OCI-LY7 (cell line): ENCODE data around the gene NT5M. TPM values are rescaled to one million over a fixed set of nuclear protein-coding genes. Genes with fewer than 3 reads are reported as not detected.

ENCODE experiments used
- BruUV-seq: library from RNA; stranded (reverse); fragments of 400-500 nt; replicated peaks from 2 replicates; lab custom pipeline; 2021; lab: Mats Ljungman, UMichigan
- CTCF ChIA-PET: fragments of 300-600 bp; sonication (Branson Sonifier 250); formaldehyde crosslinking; loops from one replicate; lab custom pipeline; 2022; ENCODE audit warnings: antibody characterized with exemption; ENCODE audit not compliant: unreplicated experiment; lab: Charles Lee
- POLR2A ChIA-PET: fragments of 300-600 bp; sonication (Branson Sonifier 250); formaldehyde crosslinking; loops from one replicate; lab custom pipeline; 2022; ENCODE audit warnings: antibody characterized with exemption; lab: Charles Lee
- DNase-seq: peaks from one replicate; pipeline ENCODE4 v3.0.0-alpha.2; 2015; ENCODE audit warnings: low spot score
- H2AFZ ChIP-seq: fragments of 200-600 bp; sonication (generic), shearing (Covaris generic); 2 replicates; pipeline ENCODE4 v1.6.1; 2014; ENCODE audit warnings: mild to moderate bottlenecking, antibody characterized with exemption, low read length, moderate library complexity
- H3K27ac ChIP-seq: fragments of 200-600 bp; sonication (generic); 2 replicates; pipeline ENCODE4 v1.5.1; 2014; ENCODE audit warnings: mixed run types, low read depth, mild to moderate bottlenecking, moderate library complexity, low read length, inconsistent platforms; ENCODE audit not compliant: poor library complexity, severe bottlenecking
- H3K36me3 ChIP-seq: fragments of 200-600 bp; sonication (generic); 2 replicates; pipeline ENCODE4 v1.6.1; 2014; ENCODE audit warnings: mild to moderate bottlenecking, antibody characterized with exemption, low read length, moderate library complexity, mixed read lengths; ENCODE audit not compliant: insufficient read depth
- H3K4me1 ChIP-seq: fragments of 200-600 bp; sonication (generic); 2 replicates; pipeline ENCODE4 v1.5.1; 2014; ENCODE audit warnings: mild to moderate bottlenecking, low read length; ENCODE audit not compliant: insufficient read depth, poor library complexity, severe bottlenecking
- H3K4me2 ChIP-seq: fragments of 200-600 bp; sonication (generic); 2 replicates; pipeline ENCODE4 v1.6.1; 2014; ENCODE audit warnings: mild to moderate bottlenecking, low read length
- H3K4me3 ChIP-seq: fragments of 200-600 bp; sonication (generic); 2 replicates; pipeline ENCODE4 v1.5.1; 2014; ENCODE audit warnings: mild to moderate bottlenecking, low read depth, low read length; ENCODE audit not compliant: poor library complexity, severe bottlenecking
- H3K79me2 ChIP-seq: fragments of 200-600 bp; sonication (generic); 2 replicates; pipeline ENCODE4 v1.6.1; 2016; ENCODE audit warnings: low read depth, mild to moderate bottlenecking, low read length, moderate library complexity, mixed read lengths; ENCODE audit not compliant: insufficient read depth
- H3K9me2 ChIP-seq: fragments of 200-600 bp; sonication (generic); 2 replicates; pipeline ENCODE4 v1.6.1; 2016; ENCODE audit warnings: mild to moderate bottlenecking, low read length, mixed read lengths; ENCODE audit not compliant: insufficient read depth
- H3K9me3 ChIP-seq: fragments of 200-600 bp; sonication (generic); 2 replicates; pipeline ENCODE4 v1.6.1; 2014; ENCODE audit warnings: mild to moderate bottlenecking, mixed run types, low read length, mixed read lengths
- H4K20me1 ChIP-seq: fragments of 200-600 bp; sonication (generic); 2 replicates; pipeline ENCODE4 v1.6.1; 2014; ENCODE audit warnings: mild to moderate bottlenecking, antibody characterized with exemption, low read length, moderate library complexity, mixed read lengths; ENCODE audit not compliant: insufficient read depth
- EZH2phosphoT487 ChIP-seq: fragments of 200-600 bp; sonication (generic); IDR thresholded peaks from 2 replicates; pipeline ENCODE4 v1.6.1; 2018; ENCODE audit warnings: low read depth, borderline replicate concordance, mild to moderate bottlenecking, mixed run types, antibody characterized with exemption, low read length, moderate library complexity, mixed read lengths
- intact Hi-C: fragments of 100-400 bp; cut with micrococcal nuclease; formaldehyde crosslinking; loops from one replicate; pipeline ENCODE4 v1.10.0; 2022; ENCODE audit not compliant: unreplicated experiment
- total RNA-seq, 2 experiments: library from RNA; depleted of rRNA in 1 of 2; stranded (reverse); fragments of >200 nt in 1 of 2; shearing (Covaris generic) in 1 of 2; gene quantifications; 2 replicates each; pipeline ENCODE4 v1.2.3, GENCODE V29; 2014 to 2022
- TF ChIP-seq, protein P1 (sequence below): fragments of 200-600 bp; sonication (generic); conservative IDR thresholded peaks from 2 replicates; pipeline ENCODE4 v1.5.1; 2014; ENCODE audit warnings: mild to moderate bottlenecking, antibody characterized with exemption, low read length, moderate library complexity, mixed read lengths

NT5M gene
- total RNA-seq, 2 experiments from 2014 or later = 8.2 to 14.0 TPM

DNA sequence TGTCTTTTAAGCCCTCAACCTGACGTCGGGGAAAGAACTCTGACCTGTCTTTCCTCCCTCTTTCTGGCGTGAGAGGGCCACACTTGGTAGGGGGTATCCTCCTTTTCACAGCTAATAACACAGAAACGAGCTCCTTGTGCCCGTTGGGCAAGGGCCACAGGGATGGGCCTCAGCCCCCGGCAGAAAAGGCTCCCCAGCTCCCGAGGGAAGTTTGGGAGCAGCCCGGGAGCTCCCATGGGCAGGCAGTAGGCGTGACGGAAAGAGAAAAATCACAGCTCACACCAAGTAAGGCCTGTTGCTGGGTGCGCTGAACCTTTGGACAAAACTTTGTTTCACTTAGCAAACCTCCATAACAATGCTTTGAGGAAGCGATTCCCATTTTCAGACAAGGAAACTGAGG is 90.8 kb downstream of the NT5M start:
- BruUV-seq = no TSS peak
- H3K4me3 ChIP-seq = no peak overlapping the region
- intact Hi-C loops = no loop called here
- H3K27ac ChIP-seq = no peak overlapping the region
- H3K4me1 ChIP-seq = no peaks in the 10 kb centered on the region
- H3K9me3 ChIP-seq = no peaks in the 10 kb centered on the region
- H3K9me2 ChIP-seq = no peaks in the 10 kb centered on the region
- TF ChIP-seq, protein P1, sequence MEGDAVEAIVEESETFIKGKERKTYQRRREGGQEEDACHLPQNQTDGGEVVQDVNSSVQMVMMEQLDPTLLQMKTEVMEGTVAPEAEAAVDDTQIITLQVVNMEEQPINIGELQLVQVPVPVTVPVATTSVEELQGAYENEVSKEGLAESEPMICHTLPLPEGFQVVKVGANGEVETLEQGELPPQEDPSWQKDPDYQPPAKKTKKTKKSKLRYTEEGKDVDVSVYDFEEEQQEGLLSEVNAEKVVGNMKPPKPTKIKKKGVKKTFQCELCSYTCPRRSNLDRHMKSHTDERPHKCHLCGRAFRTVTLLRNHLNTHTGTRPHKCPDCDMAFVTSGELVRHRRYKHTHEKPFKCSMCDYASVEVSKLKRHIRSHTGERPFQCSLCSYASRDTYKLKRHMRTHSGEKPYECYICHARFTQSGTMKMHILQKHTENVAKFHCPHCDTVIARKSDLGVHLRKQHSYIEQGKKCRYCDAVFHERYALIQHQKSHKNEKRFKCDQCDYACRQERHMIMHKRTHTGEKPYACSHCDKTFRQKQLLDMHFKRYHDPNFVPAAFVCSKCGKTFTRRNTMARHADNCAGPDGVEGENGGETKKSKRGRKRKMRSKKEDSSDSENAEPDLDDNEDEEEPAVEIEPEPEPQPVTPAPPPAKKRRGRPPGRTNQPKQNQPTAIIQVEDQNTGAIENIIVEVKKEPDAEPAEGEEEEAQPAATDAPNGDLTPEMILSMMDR = no peak
- TF ChIP-seq EZH2phosphoT487 = no peak
- no peaks in the 10 kb centered on the region for H3K79me2 ChIP-seq
- DNase-seq = no peak
- H2AFZ ChIP-seq = no peak overlapping the region
- H3K4me2 ChIP-seq = no peak overlapping the region
- CTCF ChIA-PET = no interaction called here
- H4K20me1 ChIP-seq = no peaks in the 10 kb centered on the region
- H3K36me3 ChIP-seq = no peaks in the 10 kb centered on the region
- POLR2A ChIA-PET = no interaction called here

GRCh38 chr17:17394494-17394893 is 91.3 kb downstream of the NT5M start:
- no peak overlapping the region for H3K4me2 ChIP-seq
- H3K9me2 ChIP-seq = no peaks in the 10 kb centered on the region
- H3K4me3 ChIP-seq = no peak overlapping the region
- intact Hi-C loops = no loop called here
- H3K9me3 ChIP-seq = no peaks in the 10 kb centered on the region
- H4K20me1 ChIP-seq = no peaks in the 10 kb centered on the region
- no peaks in the 10 kb centered on the region for H3K4me1 ChIP-seq
- no peaks in the 10 kb centered on the region for H3K79me2 ChIP-seq
- CTCF ChIA-PET = no interaction called here
- TF ChIP-seq, protein P1 = no peak
- TF ChIP-seq EZH2phosphoT487 = no peak
- no peak for DNase-seq
- POLR2A ChIA-PET = no interaction called here
- H2AFZ ChIP-seq = no peak overlapping the region
- H3K27ac ChIP-seq = no peak overlapping the region
- no peaks in the 10 kb centered on the region for H3K36me3 ChIP-seq
- no TSS peak for BruUV-seq

- Histone ChIP-seq H3K9me3 (no peaks in the 10 kb centered on the region), H3K9me2 (no peaks in the 10 kb centered on the region), H3K36me3 (no peaks in the 10 kb centered on the region), H3K27ac (no peak overlapping the region), H3K4me1 (no peaks in the 10 kb centered on the region), H2AFZ (no peak overlapping the region), H4K20me1 (no peaks in the 10 kb centered on the region), H3K4me2 (no peak overlapping the region), H3K79me2 (no peaks in the 10 kb centered on the region), H3K4me3 (no peak overlapping the region)
- POLR2A ChIA-PET = no interaction called here
- no peak for DNase-seq
- CTCF ChIA-PET = interaction anchor here (0.6 kb wide), 1 partner anchor 58 kb away, joined by 10 read pairs; no protein-coding TSS in a partner anchor
- no TSS peak for BruUV-seq
- TF ChIP-seq, protein P1 = no peak
- TF ChIP-seq EZH2phosphoT487 = no peak
- intact Hi-C loops = no loop called here
Measured at GRCh38 chr17:17395246-17395802, 92.2 kb downstream of the NT5M start.
